ENCODE measurements around the gene TM4SF20. TPM values are rescaled to one million over a fixed set of nuclear protein-coding genes. Genes with fewer than 3 reads are reported as not detected.

TM4SF20 gene, protein sequence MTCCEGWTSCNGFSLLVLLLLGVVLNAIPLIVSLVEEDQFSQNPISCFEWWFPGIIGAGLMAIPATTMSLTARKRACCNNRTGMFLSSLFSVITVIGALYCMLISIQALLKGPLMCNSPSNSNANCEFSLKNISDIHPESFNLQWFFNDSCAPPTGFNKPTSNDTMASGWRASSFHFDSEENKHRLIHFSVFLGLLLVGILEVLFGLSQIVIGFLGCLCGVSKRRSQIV
- total RNA-seq, result under 0.01 TPM in 1 of 2 replicates, not detected in the other

DNA sequence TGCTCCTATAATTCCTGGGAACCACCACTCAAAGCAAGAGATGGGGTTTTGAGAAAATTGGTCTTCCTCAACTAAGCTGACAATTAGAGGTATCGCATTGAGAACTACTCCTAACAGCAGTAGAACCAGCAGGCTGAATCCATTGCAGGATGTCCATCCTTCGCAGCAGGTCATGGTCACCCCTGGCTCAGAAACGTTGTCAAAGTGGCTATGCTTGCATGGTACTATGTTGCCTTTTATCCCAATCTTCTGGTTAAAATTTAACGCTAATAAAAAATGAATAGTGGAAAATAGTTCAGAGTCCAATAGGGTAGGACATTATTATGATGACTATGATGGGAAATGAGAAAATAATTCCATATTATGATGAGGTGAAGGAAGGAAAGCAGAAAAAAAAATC lies at the start of gene TM4SF20:
Gene TM4SF20, minus strand, starts transcription at position 212 of the 400 bp plus-strand sequence. Its CDS starts 38 bp downstream, at position 174.

DNA sequence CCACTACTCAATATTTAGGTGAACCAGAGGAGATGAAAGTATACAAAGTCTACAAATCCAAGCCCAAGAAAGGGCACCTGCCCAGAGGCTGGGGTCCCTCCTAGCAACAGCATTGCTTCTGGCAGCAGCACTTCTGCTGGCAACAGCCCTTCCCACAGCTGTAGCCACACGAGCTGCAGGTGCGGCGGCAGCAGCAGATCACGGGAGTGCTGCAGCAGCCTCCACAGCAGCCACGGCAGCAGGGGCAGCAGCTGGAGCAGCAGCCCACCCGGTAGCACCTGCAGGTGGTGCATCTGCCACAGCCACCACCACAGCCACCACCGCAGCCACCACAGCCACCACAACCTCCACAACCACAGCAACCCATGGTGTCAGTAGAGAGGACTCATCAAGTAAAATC lies 8.5 kb upstream of the TM4SF20 start, which contains the start of gene SCYGR1:
Gene SCYGR1, minus strand, starts transcription at position 367 of the 400 bp plus-strand sequence. Its CDS starts 0 bp downstream, at position 367.

DNA sequence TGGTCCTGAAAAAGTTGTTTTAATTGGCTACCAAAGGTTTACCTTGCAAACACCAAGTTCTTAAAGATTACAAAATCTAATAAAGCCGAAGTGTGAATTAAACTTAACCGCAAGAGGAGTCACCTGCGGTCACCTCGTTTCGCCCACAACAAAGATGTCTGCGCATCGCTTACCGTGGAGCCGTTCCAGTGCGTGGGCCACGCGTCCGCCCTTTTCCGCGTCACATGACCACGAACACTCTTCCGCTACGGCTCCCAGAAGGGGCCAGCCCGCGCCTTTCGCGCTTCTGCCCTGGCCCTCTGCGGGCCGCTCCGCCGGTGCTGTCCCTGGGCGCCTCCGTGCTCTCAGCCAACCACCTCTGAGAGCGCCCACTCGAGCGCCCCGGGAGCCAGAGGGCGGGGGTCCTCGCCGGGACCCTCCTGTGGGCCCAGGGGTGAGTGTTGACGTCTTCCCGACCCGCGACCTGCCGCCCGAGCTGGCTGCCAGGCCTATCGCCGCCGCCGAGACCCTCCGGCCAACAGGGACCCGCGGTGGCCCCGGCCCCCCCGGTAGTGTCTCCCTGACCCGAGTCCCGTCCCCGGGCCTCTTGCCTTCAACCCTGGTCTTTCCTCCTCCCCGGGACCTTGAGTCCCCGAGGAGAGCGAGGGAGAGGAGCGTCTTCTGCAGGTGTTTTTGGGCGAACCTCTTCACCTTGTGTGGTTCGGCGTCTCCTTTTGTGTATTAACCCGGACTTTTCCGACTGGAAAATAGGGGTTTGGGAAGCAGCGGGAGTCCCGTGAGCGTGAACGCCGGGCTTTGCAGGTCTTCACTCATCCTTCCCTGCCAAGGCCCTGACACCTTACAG lies 53.9 kb downstream of the TM4SF20 start, which contains the start of gene MFF:
Gene MFF, plus strand, starts transcription at position 257 of the 844 bp plus-strand sequence. CDS start 5,415 bp downstream, outside the sequence.

Other genes with a start within 250 kb of the TM4SF20 start
- gene COL4A4, start 215.1 kb downstream of the TM4SF20 start, total RNA-seq, result 0.16 and 0.17 TPM in 2 replicates
- under 0.01 and 0.43 TPM in 2 replicates for gene COL4A3, start 214.7 kb downstream of the TM4SF20 start, total RNA-seq
- gene MFF, start 54.1 kb downstream of the TM4SF20 start, total RNA-seq, result 56.9 and 59.8 TPM in 2 replicates
- not detected in 2 replicates for gene SCYGR1, start 8.6 kb upstream of the TM4SF20 start, total RNA-seq
- gene AGFG1, start 92.8 kb upstream of the TM4SF20 start, total RNA-seq, result 14.3 and 24.6 TPM in 2 replicates
- not detected in 2 replicates for gene SCYGR2, start 219.6 kb upstream of the TM4SF20 start, total RNA-seq
- not detected in 2 replicates for gene SCYGR3, start 235.5 kb upstream of the TM4SF20 start, total RNA-seq
- gene SCYGR4, start 238.2 kb upstream of the TM4SF20 start, total RNA-seq, result not detected in 2 replicates